ENCODE results near the gene ERBIN. TPM values are rescaled to one million over a fixed set of nuclear protein-coding genes. Genes with fewer than 3 reads are reported as not detected.

The ERBIN gene
- total and polyA plus RNA-seq, 2 of the 8 experiments (the other 6 are each of a cell fraction or from before 2014, with no cell fraction given), result 7.7 to 33.2 TPM

DNA sequence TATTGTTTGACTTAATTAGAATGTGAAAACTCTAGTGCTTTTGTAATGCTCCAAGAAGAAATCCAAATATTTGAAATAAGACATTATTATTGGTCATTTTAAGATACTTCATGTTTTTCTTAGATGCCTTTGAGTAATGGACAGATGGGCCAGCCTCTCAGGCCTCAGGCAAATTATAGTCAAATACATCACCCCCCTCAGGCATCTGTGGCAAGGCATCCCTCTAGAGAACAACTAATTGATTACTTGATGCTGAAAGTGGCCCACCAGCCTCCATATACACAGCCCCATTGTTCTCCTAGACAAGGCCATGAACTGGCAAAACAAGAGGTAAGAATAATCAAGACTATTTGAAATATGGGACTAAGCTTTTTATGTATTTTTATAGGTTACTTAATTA, 148.5 kb downstream of the ERBIN start:
- Histone ChIP-seq H4K20me1 (replicated peaks in 1 of 2; ENCODE audit: control insufficient read depth in 1 of 2, insufficient read depth in 2 of 2, low read length in 2 of 2) (no peaks in the 10 kb centered on the region), H2BK5ac (ENCODE audit: low read depth, low read length) (no peak overlapping the region), H3K79me1 (ENCODE audit: low read depth, low read length) (no peaks in the 10 kb centered on the region), H2BK15ac (ENCODE audit: low read length) (no peak overlapping the region), H2BK120ac (replicated peaks; ENCODE audit: low read depth, low read length) (no peak overlapping the region), H2AFZ (ENCODE audit: low read length) (no peak overlapping the region), H3K4ac (replicated peaks; ENCODE audit: insufficient read length, low read depth, low read length) (no peak overlapping the region), H3K27me3 (replicated peaks in 1 of 4; ENCODE audit: control insufficient read depth in 3 of 4, extremely low read depth in 1 of 4, insufficient read depth in 3 of 4, low read length in 3 of 4) (no peaks in the 10 kb centered on the region), H4K5ac (ENCODE audit: insufficient read length, low read depth, low read length) (no peak overlapping the region), H3K4me1 (replicated peaks in 1 of 4; ENCODE audit: control insufficient read depth in 3 of 4, insufficient read depth in 4 of 4, low read length in 3 of 4) (no peaks in the 10 kb centered on the region), H4K91ac (replicated peaks; ENCODE audit: insufficient read length, low read length) (no peak overlapping the region), H3K9ac (replicated peaks in 1 of 4; ENCODE audit: extremely low read depth in 1 of 4, low read depth in 3 of 4, low read length in 3 of 4) (no peak overlapping the region), H3K23me2 (ENCODE audit: low read depth, low read length) (peaks cover 1% of the 10 kb centered on the region; the same call in 1 of the 2 replicates), H3K4me3 (ENCODE audit: extremely low read depth in 1 of 4, insufficient read depth in 2 of 4, low read depth in 3 of 4, low read length in 4 of 4) (no peak overlapping the region), H3K4me2 (ENCODE audit: insufficient read depth in 1 of 2, low read depth in 2 of 2, low read length in 2 of 2) (no peak overlapping the region), H3K14ac (ENCODE audit: insufficient read length) (no peak overlapping the region), H3K23ac (ENCODE audit: insufficient read length) (no peak overlapping the region), H3K27ac (ENCODE audit: low read depth, low read length) (no peak overlapping the region), H4K8ac (ENCODE audit: extremely low read depth, insufficient read depth, low read length) (no peak overlapping the region), H3K36me3 (ENCODE audit: control insufficient read depth in 2 of 4, insufficient read depth in 4 of 4, low read length in 3 of 4) (peaks cover 0 to 14% (median 1%) of the 10 kb centered on the region in 4 experiments; a peak in 3 of 8 replicates), H3K79me2 (ENCODE audit: control insufficient read depth in 1 of 2, insufficient read depth in 2 of 2, low read length in 2 of 2) (no peaks in the 10 kb centered on the region), H2BK20ac (ENCODE audit: low read length) (no peak overlapping the region), H2AK5ac (ENCODE audit: low read depth, low read length) (no peak overlapping the region), H3K56ac (replicated peaks; ENCODE audit: insufficient read length, low read depth, low read length) (no peak overlapping the region), H3K9me3 (ENCODE audit: insufficient read depth in 2 of 2, low read depth in 1 of 2, low read length in 1 of 2) (no peaks in the 10 kb centered on the region), H2BK12ac (ENCODE audit: low read depth, low read length) (no peak overlapping the region), H3K18ac (ENCODE audit: extremely low read depth, low read length) (no peak overlapping the region)
- FAIRE-seq (no peak), DNase-seq (ENCODE audit: low read depth in 1 of 2, low spot score in 2 of 2) (no peak)
- CTCF ChIA-PET (ENCODE audit: partially characterized antibody), result interaction anchor here (0.7 kb wide), 1 partner anchor 167 kb away, joined by 3 read pairs; no protein-coding TSS in a partner anchor
- TF ChIP-seq NANOG (IDR thresholded peaks at IDR 0.05; ENCODE audit: insufficient read depth, low read depth, low read length, poor library complexity, severe bottlenecking) (no peak), BCL11A (IDR thresholded peaks at IDR 0.05; ENCODE audit: low read depth in 2 of 2, low read length in 2 of 2) (no peak)
- POLR2A ChIA-PET (ENCODE audit: partially characterized antibody), result no interaction called here
